ENCODE measurements around the gene SPNS2.

The SPNS2 gene

DNA sequence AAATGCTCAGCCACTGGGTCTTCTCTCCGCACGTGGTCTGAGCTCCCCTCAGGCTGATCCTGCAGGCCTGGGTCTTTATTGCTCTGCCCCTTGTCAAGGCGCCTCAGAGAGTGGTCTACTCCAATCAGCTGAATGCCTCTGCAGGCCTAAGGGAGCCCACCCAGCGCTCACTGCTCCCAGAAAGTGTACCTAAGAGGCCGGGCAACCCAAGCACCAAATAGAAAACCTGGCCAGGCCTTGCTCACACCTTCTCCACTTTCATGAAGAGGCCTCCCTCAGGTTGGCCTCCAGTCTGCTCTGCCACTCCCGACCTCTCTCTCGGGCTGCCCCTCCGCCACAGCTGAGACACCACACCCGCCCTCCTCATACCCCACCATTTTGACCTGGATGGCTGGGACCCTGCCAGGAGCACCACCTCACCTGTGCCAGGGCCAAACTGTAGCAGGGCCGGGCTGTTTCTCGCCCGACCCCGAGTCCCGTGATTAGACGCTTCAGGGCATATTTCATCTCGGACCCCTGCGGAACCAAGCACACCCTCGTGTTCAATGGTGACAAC lies 55.8 kb downstream of the SPNS2 start:
- ChIA-PET CTCF (interaction anchor here (1.2 to 4.7 kb wide), 2 partner anchors 12 to 349 kb away, joined by 3 to 61 read pairs; no protein-coding TSS in a partner anchor), POLR2A (no interaction called here)
- TF ChIP-seq, protein P1, sequence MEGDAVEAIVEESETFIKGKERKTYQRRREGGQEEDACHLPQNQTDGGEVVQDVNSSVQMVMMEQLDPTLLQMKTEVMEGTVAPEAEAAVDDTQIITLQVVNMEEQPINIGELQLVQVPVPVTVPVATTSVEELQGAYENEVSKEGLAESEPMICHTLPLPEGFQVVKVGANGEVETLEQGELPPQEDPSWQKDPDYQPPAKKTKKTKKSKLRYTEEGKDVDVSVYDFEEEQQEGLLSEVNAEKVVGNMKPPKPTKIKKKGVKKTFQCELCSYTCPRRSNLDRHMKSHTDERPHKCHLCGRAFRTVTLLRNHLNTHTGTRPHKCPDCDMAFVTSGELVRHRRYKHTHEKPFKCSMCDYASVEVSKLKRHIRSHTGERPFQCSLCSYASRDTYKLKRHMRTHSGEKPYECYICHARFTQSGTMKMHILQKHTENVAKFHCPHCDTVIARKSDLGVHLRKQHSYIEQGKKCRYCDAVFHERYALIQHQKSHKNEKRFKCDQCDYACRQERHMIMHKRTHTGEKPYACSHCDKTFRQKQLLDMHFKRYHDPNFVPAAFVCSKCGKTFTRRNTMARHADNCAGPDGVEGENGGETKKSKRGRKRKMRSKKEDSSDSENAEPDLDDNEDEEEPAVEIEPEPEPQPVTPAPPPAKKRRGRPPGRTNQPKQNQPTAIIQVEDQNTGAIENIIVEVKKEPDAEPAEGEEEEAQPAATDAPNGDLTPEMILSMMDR (IDR thresholded peaks at IDR 0.05; ENCODE audit: control extremely low read depth, extremely low read depth, low read depth, missing control alignments), result no peak
- DNase-seq (ENCODE audit: extremely low spot score), result no peak

- TF ChIP-seq, protein P1 (IDR thresholded peaks at IDR 0.05; ENCODE audit: control extremely low read depth, extremely low read depth, low read depth, missing control alignments), result no peak
- peak; percentile 100 for DNase-seq (ENCODE audit: extremely low spot score)
- ChIA-PET POLR2A (interaction anchor here (0.6 kb wide), 1 partner anchor 17 kb away, joined by 5 read pairs; no protein-coding TSS in a partner anchor), CTCF (interaction anchor here (1.0 to 4.7 kb wide), 3 partner anchors 11 to 348 kb away, joined by 3 to 61 read pairs (median 3); no protein-coding TSS in a partner anchor)
These were observed 56.5 kb downstream of the SPNS2 start, which contains the start of gene MYBBP1A for GRCh38 chr17:4554997-4555799. Gene MYBBP1A (minus strand): TSS chr17:4555384. CDS start chr17:4555324, 60 bp downstream.

GRCh38 chr17:4555873-4556759 lies 57.4 kb downstream of the SPNS2 start:
- TF ChIP-seq, protein P1 (IDR thresholded peaks at IDR 0.05; ENCODE audit: control extremely low read depth, extremely low read depth, low read depth, missing control alignments), result no peak
- POLR2A ChIA-PET, result no interaction called here
- DNase-seq (ENCODE audit: extremely low spot score), result no peak
- CTCF ChIA-PET, result interaction anchor here (1.0 to 4.7 kb wide), 2 partner anchors 10 to 71 kb away, joined by 3 to 61 read pairs; no protein-coding TSS in a partner anchor

DNA sequence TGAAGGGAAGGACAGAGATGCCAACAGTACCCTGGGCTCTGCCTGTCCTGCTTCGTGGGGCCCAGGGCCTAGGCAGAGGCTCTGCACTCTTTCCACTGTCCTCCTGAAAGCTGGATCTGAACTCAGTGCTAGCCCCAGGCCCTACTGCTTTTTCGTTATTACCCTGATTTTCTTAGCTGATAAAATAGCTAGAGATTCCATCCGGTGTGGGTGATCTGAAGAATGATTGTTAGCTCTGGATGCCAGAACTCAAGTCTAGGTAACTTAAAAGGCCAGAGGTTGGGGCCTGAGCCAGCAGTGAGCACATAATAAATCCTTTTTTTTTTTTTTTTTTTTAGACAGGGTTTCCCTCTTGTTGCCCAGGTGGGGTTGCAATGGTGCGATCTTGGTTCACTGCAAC lies 58.3 kb downstream of the SPNS2 start:
- DNase-seq (ENCODE audit: extremely low spot score), result no peak
- TF ChIP-seq, protein P1 (IDR thresholded peaks at IDR 0.05; ENCODE audit: control extremely low read depth, extremely low read depth, low read depth, missing control alignments), result no peak
- ChIA-PET POLR2A (interaction anchor here (1.2 kb wide), 1 partner anchor 233 kb away, joined by 3 read pairs; no protein-coding TSS in a partner anchor), CTCF (interaction anchor here (1.4 to 4.7 kb wide), 2 partner anchors 9 to 153 kb away, joined by 3 to 61 read pairs; partner anchors contain the start of gene ARRB2)

DNA sequence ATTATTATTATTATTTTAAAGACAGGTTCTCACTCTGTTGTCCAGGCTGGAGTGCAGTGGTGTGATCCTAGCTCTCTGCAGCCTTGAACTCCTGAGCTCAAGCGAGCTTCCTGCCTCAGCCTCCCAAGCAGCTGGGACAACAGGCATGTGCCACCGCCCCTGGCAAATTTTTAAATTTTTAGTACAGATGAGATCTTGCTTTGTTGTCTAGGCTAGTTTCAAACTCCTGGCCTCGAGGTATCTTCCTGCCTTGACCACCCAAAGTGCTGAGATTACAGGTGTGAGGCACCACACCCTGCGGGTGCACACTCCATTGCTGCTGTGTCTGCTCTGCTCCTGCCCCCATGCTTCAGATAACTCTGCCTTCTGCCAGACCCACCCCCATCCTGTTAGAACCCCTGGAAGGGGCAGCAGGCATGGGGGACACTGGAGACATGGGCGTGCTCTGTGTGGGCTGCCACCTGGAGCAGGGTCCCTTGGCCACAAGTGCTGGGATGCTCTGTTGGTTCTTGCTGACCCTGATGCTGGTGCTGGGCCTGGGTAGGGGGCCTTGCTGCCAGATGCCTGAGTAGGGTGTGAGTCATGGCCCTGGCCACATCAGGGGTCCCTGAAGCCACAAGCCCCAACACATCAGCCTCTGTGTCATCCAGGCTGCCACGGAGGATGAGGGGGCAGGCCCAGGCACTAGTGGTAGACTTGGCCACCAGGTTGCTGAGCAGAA lies 59.1 kb downstream of the SPNS2 start:
- DNase-seq (ENCODE audit: extremely low spot score), result no peak
- CTCF ChIA-PET, result interaction anchor here (1.4 to 4.7 kb wide), 2 partner anchors 9 to 152 kb away, joined by 3 to 61 read pairs; partner anchors contain the start of gene ARRB2
- POLR2A ChIA-PET, result interaction anchor here (1.2 kb wide), 1 partner anchor 232 kb away, joined by 3 read pairs; no protein-coding TSS in a partner anchor
- TF ChIP-seq, protein P1 (IDR thresholded peaks at IDR 0.05; ENCODE audit: control extremely low read depth, extremely low read depth, low read depth, missing control alignments), result no peak

Measured in GM10248 (cell line).